Lower leg skin (tissue), 3 donors: ENCODE measurements around the gene COX10.

Experiments used
- POLR2A ChIP-seq, 2 donors: fragments of 450-650 bp; IDR thresholded peaks; one replicate each; pipeline ENCODE4 v1.6.1; 2016 to 2017; ENCODE audit warnings: antibody characterized with exemption in 2 of 2, mild to moderate bottlenecking in 1 of 2, moderate library complexity in 1 of 2
- TF ChIP-seq, protein P1 (sequence below), 3 donors: fragments of 450-650 bp; IDR thresholded peaks; one replicate each; pipeline ENCODE4 v1.5.1; 2016; ENCODE audit warnings: antibody characterized with exemption in 3 of 3, mild to moderate bottlenecking in 3 of 3, moderate library complexity in 2 of 3

DNA sequence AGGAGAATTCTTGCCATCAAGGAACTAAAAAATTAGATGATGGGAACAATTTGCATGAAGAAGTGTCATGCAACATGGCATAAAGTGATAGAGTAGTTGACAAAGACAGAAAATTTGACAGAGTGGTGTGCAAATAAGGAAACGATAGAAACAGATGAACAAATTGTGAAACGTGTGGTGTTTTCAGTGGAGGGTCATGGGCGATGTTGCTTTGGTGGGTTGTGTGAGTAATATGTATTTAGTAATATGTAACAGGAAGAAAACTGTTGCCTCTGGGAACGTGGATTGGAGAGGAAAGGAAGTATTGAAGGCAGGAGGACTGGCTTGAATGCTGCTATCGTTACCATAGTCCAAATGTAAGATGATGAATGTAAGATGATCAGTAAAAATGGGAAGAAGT is 3.6 kb downstream of the COX10 start:
- TF ChIP-seq, protein P1, sequence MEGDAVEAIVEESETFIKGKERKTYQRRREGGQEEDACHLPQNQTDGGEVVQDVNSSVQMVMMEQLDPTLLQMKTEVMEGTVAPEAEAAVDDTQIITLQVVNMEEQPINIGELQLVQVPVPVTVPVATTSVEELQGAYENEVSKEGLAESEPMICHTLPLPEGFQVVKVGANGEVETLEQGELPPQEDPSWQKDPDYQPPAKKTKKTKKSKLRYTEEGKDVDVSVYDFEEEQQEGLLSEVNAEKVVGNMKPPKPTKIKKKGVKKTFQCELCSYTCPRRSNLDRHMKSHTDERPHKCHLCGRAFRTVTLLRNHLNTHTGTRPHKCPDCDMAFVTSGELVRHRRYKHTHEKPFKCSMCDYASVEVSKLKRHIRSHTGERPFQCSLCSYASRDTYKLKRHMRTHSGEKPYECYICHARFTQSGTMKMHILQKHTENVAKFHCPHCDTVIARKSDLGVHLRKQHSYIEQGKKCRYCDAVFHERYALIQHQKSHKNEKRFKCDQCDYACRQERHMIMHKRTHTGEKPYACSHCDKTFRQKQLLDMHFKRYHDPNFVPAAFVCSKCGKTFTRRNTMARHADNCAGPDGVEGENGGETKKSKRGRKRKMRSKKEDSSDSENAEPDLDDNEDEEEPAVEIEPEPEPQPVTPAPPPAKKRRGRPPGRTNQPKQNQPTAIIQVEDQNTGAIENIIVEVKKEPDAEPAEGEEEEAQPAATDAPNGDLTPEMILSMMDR (IDR thresholded peaks at IDR 0.05), result no peak
- no peak for TF ChIP-seq POLR2A (IDR thresholded peaks at IDR 0.05)
